IMR-90 (cell line): ENCODE measurements around the gene OR7D2.

Experiments used
- CTCF ChIP-seq: conservative IDR thresholded peaks from 2 replicates; pipeline ENCODE4 v1.5.1; 2012; ENCODE audit warnings: mild to moderate bottlenecking, low read depth, low read length, improper control_type of control experiment
- FOS ChIP-seq: fragments of 150-350 bp; IDR thresholded peaks from 2 replicates; pipeline ENCODE4 v1.6.1; 2016; ENCODE audit warnings: low read depth, low read length
- POLR2A ChIP-seq: IDR thresholded peaks from 2 replicates; pipeline ENCODE4 v1.6.1; 2012; ENCODE audit warnings: mild to moderate bottlenecking, low read depth, low read length

DNA sequence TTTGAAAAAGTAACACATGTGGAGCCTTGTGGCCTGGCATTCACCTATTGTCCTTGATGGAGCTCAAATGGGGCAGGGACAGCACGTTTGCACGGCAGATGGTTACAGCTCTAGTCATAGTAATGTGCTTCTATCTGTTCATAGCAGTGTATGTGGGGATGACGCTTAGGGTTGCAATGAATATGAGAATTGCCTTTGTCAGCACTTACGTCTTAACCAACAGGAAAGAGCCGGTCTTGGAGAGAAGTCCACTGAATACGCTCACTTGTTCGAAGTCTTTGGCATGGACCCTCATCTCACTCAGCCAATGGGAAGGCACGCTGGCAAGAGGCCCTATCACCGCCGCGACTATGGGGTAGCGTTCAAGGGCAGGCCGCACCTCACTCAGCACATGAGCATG is 18.9 kb upstream of the OR7D2 start:
- TF ChIP-seq FOS (no peak), POLR2A (no peak), CTCF (no peak)
